Measurements from ENCODE around the gene SEMA6D.
"Not testable (repeated sequence)": the region's sequence is repeated elsewhere in the genome, so short reads cannot be mapped to it uniquely, and the experiment has no call there.

The SEMA6D gene

DNA sequence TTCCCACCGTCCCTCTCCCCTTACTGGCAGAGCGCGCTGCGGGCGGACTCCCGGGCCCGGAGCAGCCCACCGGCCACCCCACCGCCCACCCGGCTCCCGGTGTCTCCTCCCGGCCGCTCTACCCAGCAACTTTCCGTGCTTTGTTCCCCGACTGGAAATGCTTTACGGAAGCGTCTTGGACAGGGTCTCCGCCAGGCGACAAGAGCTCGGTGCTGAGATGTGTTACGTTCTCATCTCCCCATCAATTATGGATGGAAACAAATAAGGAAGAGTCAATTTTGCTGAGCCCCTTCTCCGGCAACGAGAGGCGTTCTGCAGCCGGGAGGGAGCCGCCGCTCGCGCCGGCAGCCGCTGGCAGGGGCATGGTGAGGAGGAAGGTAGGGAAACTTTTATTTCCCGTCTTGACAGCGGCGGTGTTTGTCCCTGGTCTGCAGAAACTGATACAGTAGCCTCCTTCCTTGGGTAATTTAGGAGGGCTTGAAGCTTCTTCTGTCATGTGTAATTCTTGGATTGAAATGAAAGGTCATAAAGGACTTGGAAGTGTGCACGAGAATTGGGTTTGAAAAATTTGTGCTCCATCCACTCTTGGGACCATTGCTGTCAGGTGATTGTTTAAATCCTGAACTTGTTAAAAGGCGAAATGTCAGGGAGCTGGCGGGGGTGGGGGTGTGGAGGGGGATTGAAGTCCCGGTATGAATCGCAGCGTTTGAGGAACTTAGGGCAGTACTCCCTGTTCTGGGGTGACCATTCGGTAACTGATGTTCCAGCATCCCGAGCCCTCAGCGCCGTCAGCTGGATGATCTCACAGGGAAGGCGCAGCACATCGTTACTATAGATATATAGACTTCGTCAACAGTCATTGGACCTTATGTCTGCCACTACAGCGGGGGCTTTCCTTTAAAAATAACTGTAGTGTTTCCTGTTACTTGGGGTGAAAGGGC, 1.5 kb downstream of the SEMA6D start:
- no peak for DNase-seq (ENCODE audit: low spot score)

DNA sequence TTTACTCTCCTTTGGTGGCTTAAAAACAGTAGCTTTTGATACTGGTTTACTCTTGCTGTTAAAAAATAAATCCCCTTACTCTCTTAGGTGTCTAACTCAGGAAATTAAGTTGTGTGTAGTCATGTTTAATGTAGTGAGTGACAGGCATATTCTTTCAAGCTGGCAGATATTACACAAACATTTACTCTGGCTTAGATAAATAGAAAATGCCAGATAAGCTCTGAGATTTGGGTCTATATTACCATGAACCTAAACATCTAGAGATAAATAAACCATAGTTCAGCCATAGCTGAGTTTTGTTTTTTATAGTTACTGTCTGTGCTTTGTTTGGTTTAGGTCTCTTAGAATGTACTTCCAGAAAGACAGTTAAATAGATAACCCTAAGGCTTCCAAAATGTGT, 2.4 kb downstream of the SEMA6D start:
- no peak for DNase-seq (ENCODE audit: low spot score)

- DNase-seq (ENCODE audit: low spot score) = no peak
These were observed 3.2 kb downstream of the SEMA6D start for GRCh38 chr15:47720555-47720954.

- no peak for DNase-seq (ENCODE audit: low spot score)
These were observed 4.4 kb downstream of the SEMA6D start for GRCh38 chr15:47721676-47722075.

DNA sequence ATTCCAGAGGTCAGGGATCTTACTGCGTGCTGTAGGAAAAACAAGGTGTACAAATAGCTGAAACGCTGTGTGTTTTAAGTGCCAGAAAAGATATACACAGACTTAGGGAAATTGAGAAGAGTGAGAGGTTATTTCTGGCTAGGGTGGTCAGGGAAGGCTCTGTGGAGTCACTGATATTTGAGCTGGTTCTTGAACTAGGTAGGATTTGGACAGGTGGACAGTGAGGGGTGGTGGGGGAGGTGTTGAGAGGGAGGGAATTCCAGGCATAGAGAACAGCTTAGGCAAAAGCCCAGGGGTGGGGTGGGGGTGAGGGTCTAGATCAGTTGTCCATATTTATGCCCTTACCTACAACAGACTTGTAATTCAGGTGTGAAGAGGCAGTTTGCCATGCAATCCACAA, 7.0 kb downstream of the SEMA6D start:
- no peak for DNase-seq (ENCODE audit: low spot score)

DNA sequence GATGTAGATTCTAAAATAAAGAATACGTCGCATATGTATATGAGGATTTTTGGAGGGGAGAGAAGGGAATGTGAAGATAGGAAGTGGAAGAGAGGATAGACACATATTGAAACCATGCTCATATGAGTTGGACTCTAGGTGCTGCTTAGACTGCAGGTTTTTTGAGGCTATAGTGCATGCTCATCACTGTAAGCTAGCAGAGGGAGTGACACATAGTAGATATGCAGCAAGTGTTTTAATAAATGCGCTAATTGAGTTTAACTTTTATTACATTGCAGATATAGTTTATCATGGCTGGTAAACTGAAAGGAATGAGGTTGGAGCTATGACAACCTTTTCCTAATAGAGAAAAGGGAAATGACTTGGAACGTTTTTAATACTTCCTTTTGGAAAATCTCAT, 7.7 kb downstream of the SEMA6D start:
- no peak for DNase-seq (ENCODE audit: low spot score)

GRCh38 chr15:47725906-47726305, 8.6 kb downstream of the SEMA6D start:
- DNase-seq (ENCODE audit: low spot score) = no peak

- no peak for DNase-seq (ENCODE audit: low spot score)
These were observed 9.1 kb downstream of the SEMA6D start for GRCh38 chr15:47726399-47726823.

DNA sequence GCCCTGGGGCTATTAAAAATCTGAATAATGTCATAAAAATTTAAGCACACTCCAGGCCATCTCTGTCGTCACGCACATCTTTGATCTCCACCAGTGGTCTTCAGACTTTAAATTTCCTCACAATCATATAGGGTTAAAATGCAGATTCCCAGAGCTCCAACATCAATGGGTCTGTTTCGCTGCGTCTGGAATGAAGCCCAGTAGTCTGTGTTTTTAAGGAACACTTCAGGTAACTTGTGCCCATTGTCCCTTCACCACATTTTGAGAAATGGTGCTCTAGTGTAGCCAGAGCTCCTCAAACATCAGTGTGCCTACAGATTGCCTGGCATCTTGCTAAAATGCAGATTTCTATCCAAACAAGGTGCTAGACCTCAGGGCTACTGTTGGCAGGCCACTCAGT, 9.8 kb downstream of the SEMA6D start:
- DNase-seq (ENCODE audit: low spot score) = no peak

DNA sequence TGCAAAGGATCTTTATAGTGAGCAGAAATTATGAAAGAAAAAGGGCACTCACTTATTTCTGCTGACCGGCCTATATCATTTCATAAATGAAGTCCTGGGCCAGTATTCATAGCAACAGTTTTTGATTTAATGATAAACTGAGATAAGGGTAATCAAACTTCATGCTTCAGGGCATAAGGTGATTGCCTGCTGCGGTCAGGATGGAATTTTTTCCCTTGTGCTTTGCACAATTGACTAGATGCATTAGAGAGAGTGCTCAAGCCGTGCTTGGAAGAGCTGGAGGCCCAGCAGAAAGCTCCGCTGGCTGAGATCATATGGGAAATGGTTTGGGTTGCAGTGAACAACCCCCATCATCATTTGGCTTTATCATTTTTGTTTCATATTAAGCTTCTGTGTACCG, 10.4 kb downstream of the SEMA6D start:
- DNase-seq (ENCODE audit: low spot score) = no peak

- no peak for DNase-seq (ENCODE audit: low spot score)
These were observed 11.1 kb downstream of the SEMA6D start for GRCh38 chr15:47728426-47728825.

DNA sequence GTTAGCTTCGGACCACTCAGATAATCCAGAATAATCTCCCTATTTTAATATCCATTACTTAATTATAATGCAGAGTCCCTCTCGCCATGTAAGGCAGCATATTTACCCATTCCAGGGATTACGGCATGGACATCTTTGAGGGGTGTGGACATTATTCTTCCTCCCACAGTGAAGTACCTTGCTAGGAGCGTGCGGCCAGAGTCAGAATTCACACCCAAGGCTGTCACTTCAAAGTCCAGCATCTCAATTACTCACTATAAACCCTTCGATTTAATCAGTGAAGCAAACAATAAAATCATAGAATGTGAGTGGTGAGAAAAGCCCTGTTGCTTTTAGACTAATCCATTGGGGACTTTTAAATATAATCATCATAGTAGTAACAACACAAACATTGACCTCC, 11.6 kb downstream of the SEMA6D start:
- no peak for DNase-seq (ENCODE audit: low spot score)

GRCh38 chr15:47731230-47731629, 13.9 kb downstream of the SEMA6D start:
- no peak for DNase-seq (ENCODE audit: low spot score)

- no peak for DNase-seq (ENCODE audit: low spot score)
These were observed 14.9 kb downstream of the SEMA6D start for GRCh38 chr15:47732248-47732647.

- no peak for DNase-seq (ENCODE audit: low spot score)
These were observed 15.8 kb downstream of the SEMA6D start for GRCh38 chr15:47733085-47733484.

GRCh38 chr15:47736143-47736786, 19.0 kb downstream of the SEMA6D start:
- DNase-seq (ENCODE audit: low spot score) = no peak

GRCh38 chr15:47737477-47737876, 20.2 kb downstream of the SEMA6D start:
- DNase-seq (ENCODE audit: low spot score) = no peak

- DNase-seq (ENCODE audit: low spot score) = not testable (repeated sequence)
These were observed 21.0 kb downstream of the SEMA6D start for GRCh38 chr15:47738144-47738825.

- no peak for DNase-seq (ENCODE audit: low spot score)
These were observed 23.8 kb downstream of the SEMA6D start for GRCh38 chr15:47741082-47741481.

DNA sequence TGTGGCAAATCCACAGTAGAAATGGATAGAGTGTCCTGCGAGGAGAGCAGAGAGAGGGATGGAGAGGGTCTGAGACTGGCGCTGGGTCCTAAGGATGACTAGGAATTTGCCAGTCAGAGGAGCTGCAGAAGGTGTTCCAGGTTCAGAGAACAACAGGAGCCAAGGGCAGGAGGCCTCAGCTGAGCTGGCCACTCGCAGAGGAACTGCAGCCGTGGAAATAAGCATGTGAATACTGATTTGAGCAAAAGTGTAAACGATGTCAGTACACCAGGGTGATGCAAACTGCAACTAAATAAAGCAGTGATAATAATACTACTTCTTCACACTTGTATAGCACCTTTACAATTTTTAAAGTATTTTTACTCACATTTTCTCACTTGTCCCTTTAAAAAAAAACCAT, 24.6 kb downstream of the SEMA6D start:
- no peak for DNase-seq (ENCODE audit: low spot score)

- DNase-seq (ENCODE audit: low spot score) = no peak
These were observed 25.0 kb downstream of the SEMA6D start for GRCh38 chr15:47742334-47742733.

- DNase-seq (ENCODE audit: low spot score) = no peak
These were observed 25.4 kb downstream of the SEMA6D start for GRCh38 chr15:47742742-47743141.

DNA sequence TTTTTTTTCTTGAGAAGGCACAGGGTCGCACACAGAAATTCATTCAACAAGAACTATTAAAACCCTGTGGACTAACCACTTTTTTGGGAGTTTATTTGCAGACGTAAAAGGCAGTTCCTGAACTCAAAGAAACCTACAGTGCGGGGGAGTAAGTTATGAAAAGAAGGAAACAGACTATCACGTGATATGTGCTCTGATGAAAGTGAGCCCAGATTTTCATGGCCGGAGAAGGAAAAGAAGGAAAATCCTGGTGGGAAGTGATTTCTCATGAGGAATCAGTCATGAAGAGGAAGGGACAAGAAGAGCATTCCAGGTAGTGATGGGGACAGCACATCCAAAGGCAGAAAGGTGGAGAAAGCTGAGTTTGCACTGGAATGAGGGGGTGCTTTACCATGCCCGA, 26.1 kb downstream of the SEMA6D start:
- no peak for DNase-seq (ENCODE audit: low spot score)
